Neural progenitor cell (in vitro differentiated cells): Measurements from ENCODE around the gene EEF1AKMT4. TPM values are rescaled to one million over a fixed set of nuclear protein-coding genes. Genes with fewer than 3 reads are reported as not detected.

Experiments used
- DNase-seq: peaks from one replicate; pipeline ENCODE4 v3.0.0-alpha.2; 2016; ENCODE audit warnings: low spot score
- H2AFZ ChIP-seq: fragments of 200-600 bp; sonication (generic); replicated peaks from 2 replicates; pipeline ENCODE4 v1.6.1; 2016; ENCODE audit warnings: antibody characterized with exemption
- H3F3A ChIP-seq: fragments of 200-600 bp; sonication (generic); 2 replicates; pipeline ENCODE4 v1.6.1; 2016; ENCODE audit warnings: antibody characterized with exemption, low read depth
- H3K27ac ChIP-seq: fragments of 200-600 bp; sonication (generic); 2 replicates; pipeline ENCODE4 v1.5.1; 2016; ENCODE audit warnings: mild to moderate bottlenecking
- H3K27me3 ChIP-seq: fragments of 200-600 bp; sonication (generic); 2 replicates; pipeline ENCODE4 v1.6.1; 2016; ENCODE audit warnings: mild to moderate bottlenecking, moderate library complexity
- H3K36me3 ChIP-seq: fragments of 200-600 bp; sonication (generic); 2 replicates; pipeline ENCODE4 v1.5.1; 2016
- H3K4me1 ChIP-seq: fragments of 200-600 bp; sonication (generic); 2 replicates; pipeline ENCODE4 v1.6.1; 2016; ENCODE audit warnings: mixed run types
- H3K4me2 ChIP-seq: fragments of 200-600 bp; sonication (generic); 2 replicates; pipeline ENCODE4 v1.6.1; 2016
- H3K4me3 ChIP-seq: fragments of 200-600 bp; sonication (generic); 2 replicates; pipeline ENCODE4 v1.5.1; 2016
- H3K79me2 ChIP-seq: fragments of 200-600 bp; sonication (generic); 2 replicates; pipeline ENCODE4 v1.6.1; 2016; ENCODE audit warnings: low read depth
- H3K9ac ChIP-seq: fragments of 200-600 bp; sonication (generic); 2 replicates; pipeline ENCODE4 v1.6.1; 2016
- H3K9me3 ChIP-seq: fragments of 200-600 bp; sonication (generic); 2 replicates; pipeline ENCODE4 v1.5.1; 2016; ENCODE audit warnings: low read depth
- H4K20me1 ChIP-seq: fragments of 200-600 bp; sonication (generic); 2 replicates; pipeline ENCODE4 v1.6.1; 2016; ENCODE audit warnings: low read depth
- H3K27ac Mint-ChIP-seq: 3 replicates; pipeline ENCODE4 v1.8.0; 2021; ENCODE audit warnings: mixed read lengths
- H3K27me3 Mint-ChIP-seq: 2 replicates; pipeline ENCODE4 v1.8.0; 2022; ENCODE audit warnings: low read depth, mild to moderate bottlenecking, inconsistent platforms, moderate library complexity, mixed read lengths; ENCODE audit not compliant: insufficient read depth
- H3K36me3 Mint-ChIP-seq: 3 replicates; pipeline ENCODE4 v1.8.0; 2021; ENCODE audit warnings: mixed read lengths
- H3K4me1 Mint-ChIP-seq: 3 replicates; pipeline ENCODE4 v1.8.0; 2021; ENCODE audit warnings: mixed read lengths
- H3K4me3 Mint-ChIP-seq: 3 replicates; pipeline ENCODE4 v1.8.0; 2021; ENCODE audit warnings: mild to moderate bottlenecking, moderate library complexity, mixed read lengths
- H3K9me3 Mint-ChIP-seq: 3 replicates; pipeline ENCODE4 v1.8.0; 2020; ENCODE audit warnings: mixed read lengths
- CTCF ChIP-seq: fragments of 200-600 bp; sonication (generic); IDR thresholded peaks from 2 replicates; pipeline ENCODE4 v1.5.1; 2017; ENCODE audit warnings: antibody characterized with exemption, mild to moderate bottlenecking
- EZH2 ChIP-seq: fragments of 200-600 bp; sonication (generic); IDR thresholded peaks from 2 replicates; pipeline ENCODE4 v1.6.1; 2017; ENCODE audit warnings: antibody characterized with exemption, mild to moderate bottlenecking, moderate library complexity
- EZH2phosphoT487 ChIP-seq: fragments of 200-600 bp; sonication (generic); IDR thresholded peaks from 2 replicates; pipeline ENCODE4 v1.6.1; 2017; ENCODE audit warnings: antibody characterized with exemption
- total RNA-seq: library from RNA; depleted of rRNA; stranded (reverse); fragments of >200 nt; gene quantifications from 2 replicates; pipeline ENCODE4 v1.2.3, GENCODE V29; 2015; ENCODE audit warnings: low replicate concordance

The EEF1AKMT4 gene
- total RNA-seq, 1 donor from 2014 or later, result 3.7 TPM

GRCh38 chr3:184227481-184227935 lies 22.0 kb upstream of the EEF1AKMT4 start:
- H3K4me1 Mint-ChIP-seq, result peaks cover 4% of the 10 kb centered on the region
- Histone ChIP-seq H3K27ac (no peak overlapping the region), H3K27me3 (peaks cover 78% of the 10 kb centered on the region), H3K4me1 (peaks cover 4% of the 10 kb centered on the region), H3K79me2 (no peaks in the 10 kb centered on the region), H3K9ac (no peak overlapping the region), H4K20me1 (peaks cover 41% of the 10 kb centered on the region), H3K9me3 (no peaks in the 10 kb centered on the region), H3F3A (peaks cover 18% of the 10 kb centered on the region), H2AFZ (no peak overlapping the region), H3K36me3 (no peaks in the 10 kb centered on the region), H3K4me2 (no peak overlapping the region), H3K4me3 (no peak overlapping the region)
- no peak overlapping the region for H3K27ac Mint-ChIP-seq
- peaks cover 50% of the 10 kb centered on the region for H3K27me3 Mint-ChIP-seq
- H3K9me3 Mint-ChIP-seq, result peaks cover under 1% of the 10 kb centered on the region
- no peaks in the 10 kb centered on the region for H3K36me3 Mint-ChIP-seq
- H3K4me3 Mint-ChIP-seq, result no peak overlapping the region
- DNase-seq, result peak; percentile 62
- TF ChIP-seq EZH2 (no peak), CTCF (peak; percentile 84)

GRCh38 chr3:184228376-184229137 lies 20.9 kb upstream of the EEF1AKMT4 start:
- no peak overlapping the region for H3K27ac ChIP-seq
- peaks cover 2% of the 10 kb centered on the region for H3K9me3 Mint-ChIP-seq
- peak overlapping the region; percentile 90 for H3K4me2 ChIP-seq
- TF ChIP-seq EZH2, result no peak
- TF ChIP-seq EZH2phosphoT487, result no peak
- no peak overlapping the region for H3K27ac Mint-ChIP-seq
- peaks cover 42% of the 10 kb centered on the region for H4K20me1 ChIP-seq
- no peaks in the 10 kb centered on the region for H3K36me3 Mint-ChIP-seq
- peak overlapping the region; percentile 55 for H3K4me3 ChIP-seq
- no peaks in the 10 kb centered on the region for H3K9me3 ChIP-seq
- peaks cover 4% of the 10 kb centered on the region for H3K4me1 Mint-ChIP-seq
- peaks cover 88% of the 10 kb centered on the region for H3K27me3 ChIP-seq
- no peak overlapping the region for H2AFZ ChIP-seq
- H3K36me3 ChIP-seq, result no peaks in the 10 kb centered on the region
- peaks cover 54% of the 10 kb centered on the region for H3K27me3 Mint-ChIP-seq
- H3K9ac ChIP-seq, result no peak overlapping the region
- peak overlapping the region; percentile 74 for H3K4me3 Mint-ChIP-seq
- H3F3A ChIP-seq, result peaks cover 18% of the 10 kb centered on the region
- H3K4me1 ChIP-seq, result peaks cover 4% of the 10 kb centered on the region
- H3K79me2 ChIP-seq, result no peaks in the 10 kb centered on the region
- peak; percentile 14 for DNase-seq

GRCh38 chr3:184229394-184230080 lies 19.9 kb upstream of the EEF1AKMT4 start, which contains the start of gene VWA5B2:
Gene VWA5B2, plus strand, starts transcription at chr3:184229585. Its CDS starts 944 bp downstream, at chr3:184230529.
- H3K4me3 Mint-ChIP-seq, result peak within 1 kb of the TSS; percentile 74
- H3K9me3 Mint-ChIP-seq, result peaks cover 2% of the 10 kb centered on the region
- H3K27me3 ChIP-seq, result peaks cover 98% of the 10 kb centered on the region

More at GRCh38 chr3:184229394-184230080, 19.9 kb upstream of the EEF1AKMT4 start, which contains the start of gene VWA5B2:
- Mint-ChIP-seq H3K27me3 (peaks cover 53% of the 10 kb centered on the region), H3K4me1 (peaks cover 4% of the 10 kb centered on the region), H3K36me3 (no peaks in the 10 kb centered on the region), H3K27ac (no peak within 1 kb of the TSS)
- Histone ChIP-seq H3K79me2 (no peaks in the 10 kb centered on the region), H3K9me3 (no peaks in the 10 kb centered on the region), H3K9ac (no peak within 1 kb of the TSS), H2AFZ (peak within 1 kb of the TSS; percentile 59), H3K27ac (no peak within 1 kb of the TSS), H3K36me3 (no peaks in the 10 kb centered on the region), H3F3A (peaks cover 18% of the 10 kb centered on the region), H3K4me1 (peaks cover 4% of the 10 kb centered on the region), H3K4me2 (peak within 1 kb of the TSS; percentile 90), H4K20me1 (peaks cover 42% of the 10 kb centered on the region), H3K4me3 (peak within 1 kb of the TSS; percentile 55)
- no peak for TF ChIP-seq EZH2
- peak; percentile 38 for TF ChIP-seq CTCF
- no peak for TF ChIP-seq EZH2phosphoT487
- peak; percentile 94 for DNase-seq
